K562 (cell line): ENCODE measurements around the gene SPEM2. TPM values are rescaled to one million over a fixed set of nuclear protein-coding genes. Genes with fewer than 3 reads are reported as not detected.

Experiments used
- ATAC-seq: fragments of 200-7000 bp; cut with Tn5 transposase; 3 replicates; pipeline ENCODE4 v1.9.1; 2020; ENCODE audit warnings: moderate library complexity
- BruUV-seq: library from RNA; stranded (reverse); fragments of 400-500 nt; replicated peaks from 2 replicates; lab custom pipeline; 2021; lab: Mats Ljungman, UMichigan
- CTCF ChIA-PET: fragments of 300-600 bp; formaldehyde crosslinking; extraction: SDS; loops from one replicate; lab custom pipeline; 2021; ENCODE audit warnings: low intra/inter-chr PET ratio; lab: Yijun Ruan, JAX
- POLR2A ChIA-PET: fragments of 300-600, 350-650 bp; sonication (Branson Sonifier 250); formaldehyde crosslinking; extraction: SDS; loops from one replicate; lab custom pipeline; 2021; ENCODE audit warnings: antibody characterized with exemption, inconsistent platforms; lab: Yijun Ruan, JAX
- DNase-seq, 4 experiments: peaks; one replicate each; pipeline versions ENCODE4 v3.0.0 to v3.0.0-alpha.2; 2011 to 2018; ENCODE audit warnings: low spot score in 3 of 4, mixed read lengths in 3 of 4; ENCODE audit errors: extremely low read depth in 1 of 4
- FAIRE-seq: peaks from 2 replicates; lab custom pipeline; 2011; peaks lifted over from hg19 to GRCh38; lab: Jason Lieb, UNC
- H2AFZ ChIP-seq: 2 replicates; pipeline ENCODE4 v1.6.0; 2011; ENCODE audit warnings: low read depth, low read length, control low read depth, inconsistent platforms
- H3K27ac ChIP-seq: fragments of 200-600 bp; 3 replicates; pipeline ENCODE4 v1.8.0; 2011; ENCODE audit warnings: low read depth, mild to moderate bottlenecking, control low read depth, inconsistent platforms, low read length, moderate library complexity, mixed read lengths; ENCODE audit errors: extremely low read depth
- H3K27me3 ChIP-seq, 2 experiments: fragments of 300-600 bp in 1 of 2; 2 replicates in 1 of 2; 3 replicates in 1 of 2; pipeline versions ENCODE4 v1.6.0 to v1.8.0; 2011; ENCODE audit warnings: inconsistent platforms in 2 of 2, low read length in 2 of 2, mild to moderate bottlenecking in 1 of 2, mixed read lengths in 1 of 2, moderate library complexity in 1 of 2; ENCODE audit not compliant: control insufficient read depth in 2 of 2, insufficient read depth in 2 of 2
- H3K36me3 ChIP-seq: fragments of 300-600 bp; 3 replicates; pipeline ENCODE4 v1.8.0; 2011; ENCODE audit warnings: mild to moderate bottlenecking, low read length, inconsistent platforms; ENCODE audit not compliant: control insufficient read depth, insufficient read depth
- H3K4me1 ChIP-seq, 2 experiments: fragments of 200-600 bp in 1 of 2; replicated peaks in 1 of 2; 2 replicates in 1 of 2; 3 replicates in 1 of 2; pipeline versions ENCODE4 v1.5.1 to v1.8.0; 2011; ENCODE audit warnings: inconsistent platforms in 2 of 2, low read length in 2 of 2, mild to moderate bottlenecking in 1 of 2, mixed read lengths in 1 of 2, moderate library complexity in 1 of 2; ENCODE audit not compliant: control insufficient read depth in 2 of 2, insufficient read depth in 2 of 2
- H3K4me2 ChIP-seq: 2 replicates; pipeline ENCODE4 v1.6.1; 2011; ENCODE audit warnings: low read length, control low read depth, inconsistent platforms, mixed read lengths; ENCODE audit not compliant: insufficient read depth
- H3K4me3 ChIP-seq: fragments of 200-600 bp; sonication (generic), shearing (Covaris generic); 2 replicates; pipeline ENCODE4 v1.5.1; 2016; ENCODE audit warnings: control low read depth, inconsistent platforms
- H3K79me2 ChIP-seq: fragments of 200-600 bp; 3 replicates; pipeline ENCODE4 v1.8.0; 2011; ENCODE audit warnings: low read length, inconsistent platforms; ENCODE audit not compliant: control insufficient read depth, insufficient read depth
- H3K9ac ChIP-seq, 2 experiments: 2 replicates each; pipeline versions ENCODE4 v1.6.0 to v1.6.1; 2011; ENCODE audit warnings: low read depth in 2 of 2, low read length in 2 of 2, control low read depth in 1 of 2, inconsistent platforms in 1 of 2, mild to moderate bottlenecking in 1 of 2, mixed read lengths in 1 of 2; ENCODE audit not compliant: insufficient read depth in 1 of 2
- H3K9me1 ChIP-seq: one replicate; pipeline ENCODE4 v1.6.0; 2011; ENCODE audit warnings: inconsistent platforms, mild to moderate bottlenecking, low read length, moderate library complexity; ENCODE audit not compliant: control insufficient read depth, insufficient read depth
- H3K9me3 ChIP-seq: replicated peaks from 2 replicates; pipeline ENCODE4 v1.5.1; 2011; ENCODE audit warnings: low read depth, low read length, inconsistent platforms; ENCODE audit not compliant: control insufficient read depth, insufficient read depth
- H4K20me1 ChIP-seq: replicated peaks from 2 replicates; pipeline ENCODE4 v1.6.1; 2011; ENCODE audit warnings: low read length, inconsistent platforms, mixed read lengths; ENCODE audit not compliant: control insufficient read depth, insufficient read depth
- CHD4 ChIP-seq: fragments of 200-600 bp; sonication (generic); IDR thresholded peaks from 3 replicates; pipeline ENCODE4 v1.6.1; 2012; ENCODE audit warnings: low read depth, mild to moderate bottlenecking, mixed read lengths, low read length, inconsistent platforms; ENCODE audit not compliant: insufficient read depth, insufficient replicate concordance, poor library complexity, severe bottlenecking
- DDX20 ChIP-seq: fragments of 450-650 bp; IDR thresholded peaks from 2 replicates; pipeline ENCODE4 v1.6.1; 2016; ENCODE audit warnings: missing genetic modification characterization, low read depth, mild to moderate bottlenecking, missing compliant biosample characterization, moderate library complexity
- EWSR1 ChIP-seq: fragments of 450-650 bp; IDR thresholded peaks from 2 replicates; pipeline ENCODE4 v1.6.1; 2018; ENCODE audit warnings: borderline replicate concordance, mild to moderate bottlenecking, low read depth, moderate library complexity; ENCODE audit not compliant: partially characterized antibody
- GATA2 ChIP-seq: sonication (generic); formaldehyde crosslinking; IDR thresholded peaks from 2 replicates; pipeline ENCODE4 v1.4.0; 2020; ENCODE audit warnings: mild to moderate bottlenecking, missing genetic modification reagents
- HMG20A ChIP-seq: fragments of 450-650 bp; formaldehyde crosslinking; conservative IDR thresholded peaks from 2 replicates; pipeline ENCODE4 v1.4.0; 2020; ENCODE audit warnings: mild to moderate bottlenecking, mixed read lengths
- IRF1 ChIP-seq: sonication (generic); formaldehyde crosslinking; IDR thresholded peaks from 2 replicates; pipeline ENCODE4 v1.8.0; 2022; ENCODE audit warnings: missing genetic modification reagents, mild to moderate bottlenecking, borderline replicate concordance
- MED1 ChIP-seq: sonication (generic); formaldehyde crosslinking; IDR thresholded peaks from 2 replicates; pipeline ENCODE4 v1.8.1; 2023; ENCODE audit warnings: missing genetic modification reagents, borderline replicate concordance
- POLR2G ChIP-seq: fragments of 200-400 bp; formaldehyde crosslinking; IDR thresholded peaks from 2 replicates; pipeline ENCODE4 v1.6.1; 2017; ENCODE audit warnings: low read depth, mild to moderate bottlenecking, antibody characterized with exemption, low read length, moderate library complexity
- SMARCE1 ChIP-seq: fragments of 450-650 bp; IDR thresholded peaks from 2 replicates; pipeline ENCODE4 v1.7.1; 2016; ENCODE audit warnings: mild to moderate bottlenecking
- XRCC3 ChIP-seq: fragments of 450-650 bp; IDR thresholded peaks from 2 replicates; pipeline ENCODE4 v1.6.1; 2017; ENCODE audit warnings: mild to moderate bottlenecking, moderate library complexity
- ZBTB49 ChIP-seq: sonication (generic); formaldehyde crosslinking; IDR thresholded peaks from 2 replicates; pipeline ENCODE4 v1.8.0; 2022; ENCODE audit warnings: missing genetic modification reagents, mild to moderate bottlenecking, borderline replicate concordance
- ZC3H11A ChIP-seq: IDR thresholded peaks from 2 replicates; pipeline ENCODE4 v1.6.1; 2012; ENCODE audit warnings: low read depth, low read length, improper control_type of control experiment
- WGBS: fragments of 100-300 bp; shearing (Covaris generic); methylation state at CpG from one replicate; pipeline ENCODE4 v1.1.6; 2016; ENCODE audit warnings: low coverage, mixed read lengths; ENCODE audit not compliant: insufficient coverage; ENCODE audit errors: missing lambda C conversion rate; 5-methylcytosine and 5-hydroxymethylcytosine counted together
- in situ Hi-C: fragments of 300-500 bp; cut with MboI; formaldehyde crosslinking; loops from 4 replicates; pipeline ENCODE4 v1.15.0; 2018; ENCODE audit warnings: inconsistent platforms, mixed read lengths
- intact Hi-C: fragments of 100-400 bp; cut with micrococcal nuclease; formaldehyde crosslinking; loops from 2 replicates; pipeline ENCODE4 v1.14.2; 2022
- polyA plus RNA-seq, 8 experiments: library from polyadenylated mRNA; depleted of rRNA in 4 of 8; stranded (reverse) in 5 of 8; unstranded in 3 of 8; fragments of >200 nt; fragmentation: Nextera tagmentation in 2 of 8; fragmentation: Illumina TruSeq in 1 of 8; extraction: Ambion mirVana in 2 of 8; extraction: Trizol in 1 of 8; gene quantifications; 2 replicates each; pipeline versions ENCODE4 v1.2.1 to v1.2.3, GENCODE V29; 2011 to 2014; ENCODE audit warnings: inconsistent platforms in 1 of 8, missing spikeins in 1 of 8
- total RNA-seq, 7 experiments: library from RNA; depleted of rRNA in 6 of 7; stranded (reverse); fragments of >200 nt in 6 of 7; fragmentation: Illumina TruSeq in 2 of 7; extraction: Trizol in 2 of 7; gene quantifications; 2 replicates each; pipeline versions ENCODE4 v1.2.1 to v1.2.3, GENCODE V29; 2011 to 2021; ENCODE audit warnings: low replicate concordance in 1 of 7

The SPEM2 gene
- total and polyA plus RNA-seq, 9 of the 15 experiments (the other 6 are each of a cell fraction or from before 2014, with no cell fraction given), result not detected

- ATAC-seq (no peak), FAIRE-seq (no peak), DNase-seq (no peak)
- POLR2A ChIA-PET, result interaction anchor here (2.3 kb wide), 1 partner anchor 13 kb away, joined by 8 read pairs; no protein-coding TSS in a partner anchor
- no peak overlapping the region; a peak in 1 of 4 replicates for H3K9ac ChIP-seq
- BruUV-seq, result no TSS peak
- H3K4me3 ChIP-seq, result no peak overlapping the region
- 98% methylated on average over 8 of the region's 14 CpGs for WGBS
- CTCF ChIA-PET, result no interaction called here
- in situ Hi-C loops (no loop called here), intact Hi-C loops (no loop called here)
- H2AFZ ChIP-seq, result no peak overlapping the region
- no peaks in the 10 kb centered on the region for H3K9me3 ChIP-seq
- H3K36me3 ChIP-seq, result peaks cover 37% of the 10 kb centered on the region; the same call in 1 of the 3 replicates
- H3K4me2 ChIP-seq, result no peak overlapping the region
- H3K27me3 ChIP-seq, result no peaks in the 10 kb centered on the region
- H4K20me1 ChIP-seq, result no peaks in the 10 kb centered on the region
- peaks cover 8 to 29% of the 10 kb centered on the region in 2 experiments for H3K4me1 ChIP-seq
- no peak overlapping the region for H3K27ac ChIP-seq
- H3K79me2 ChIP-seq, result peaks cover 3% of the 10 kb centered on the region; the same call in 1 of the 3 replicates
- no peaks in the 10 kb centered on the region for H3K9me1 ChIP-seq
- peak; percentile 2; the same call in 1 of the 2 replicates for TF ChIP-seq POLR2G
- TF ChIP-seq EWSR1, result no peak
Measured at GRCh38 chr17:7463372-7463846, 38.0 kb downstream of the SPEM2 start.

- Histone ChIP-seq H3K27ac (no peak overlapping the region), H3K4me1 (peaks cover 8 to 29% of the 10 kb centered on the region in 2 experiments), H3K9me1 (no peaks in the 10 kb centered on the region), H4K20me1 (no peaks in the 10 kb centered on the region), H3K79me2 (peaks cover 5% of the 10 kb centered on the region; the same call in 1 of the 3 replicates), H2AFZ (no peak overlapping the region), H3K4me2 (no peak overlapping the region), H3K9me3 (no peaks in the 10 kb centered on the region), H3K36me3 (peaks cover 37% of the 10 kb centered on the region; the same call in 1 of the 3 replicates), H3K9ac (peak overlapping the region in 1 of 2 experiments; percentile 58; a peak in 1 of 4 replicates), H3K4me3 (no peak overlapping the region), H3K27me3 (no peaks in the 10 kb centered on the region)
- ChIA-PET CTCF (no interaction called here), POLR2A (interaction anchor here (2.3 kb wide), 1 partner anchor 12 kb away, joined by 8 read pairs; no protein-coding TSS in a partner anchor)
- TF ChIP-seq EWSR1, result no peak
- no peak for TF ChIP-seq ZBTB49 (CRISPR knock-in tag)
- TF ChIP-seq XRCC3, result no peak
- no peak for TF ChIP-seq MED1
- TF ChIP-seq CHD4, result no peak
- TF ChIP-seq ZC3H11A, result no peak
- TF ChIP-seq IRF1 (CRISPR knock-in tag), result no peak
- TF ChIP-seq HMG20A (CRISPR knock-in tag), result no peak
- TF ChIP-seq DDX20 (tag), result no peak
- TF ChIP-seq GATA2 (CRISPR knock-in tag), result no peak
- TF ChIP-seq SMARCE1, result no peak
- BruUV-seq, result no TSS peak
- WGBS, result 90% methylated on average over 4 of the region's 9 CpGs
- ATAC-seq, result no peak
- intact Hi-C loops, result no loop called here
- in situ Hi-C loops, result no loop called here
- no peak for FAIRE-seq
- DNase-seq, result no peak
Measured at GRCh38 chr17:7464081-7464480, 38.7 kb downstream of the SPEM2 start.
